ENCODE data around the gene HK2. TPM values are rescaled to one million over a fixed set of nuclear protein-coding genes. Genes with fewer than 3 reads are reported as not detected.

The HK2 gene
- total RNA-seq, 1 donor from 2014 or later: 27.6 TPM

- Mint-ChIP-seq H3K36me3 (peaks cover 16% of the 10 kb centered on the region), H3K4me1 (ENCODE audit: unreplicated experiment) (no peaks in the 10 kb centered on the region), H3K27me3 (no peaks in the 10 kb centered on the region), H3K4me3 (no peak overlapping the region), H3K27ac (no peak overlapping the region), H3K9me3 (no peaks in the 10 kb centered on the region)
- no peak for DNase-seq (ENCODE audit: extremely low spot score, unreplicated experiment)
- no peak for TF ChIP-seq CTCF (conservative IDR thresholded peaks at IDR 0.05)
These were observed 50.3 kb downstream of the HK2 start for GRCh38 chr2:74884118-74884762.

GRCh38 chr2:74884866-74885265, 50.9 kb downstream of the HK2 start:
- H3K27ac Mint-ChIP-seq: no peak overlapping the region
- no peak for TF ChIP-seq CTCF (conservative IDR thresholded peaks at IDR 0.05)

GRCh38 chr2:74886251-74886650, 52.3 kb downstream of the HK2 start:
- Mint-ChIP-seq H3K36me3 (peaks cover 30% of the 10 kb centered on the region), H3K9me3 (no peaks in the 10 kb centered on the region), H3K4me1 (ENCODE audit: unreplicated experiment) (no peaks in the 10 kb centered on the region), H3K4me3 (no peak overlapping the region), H3K27me3 (no peaks in the 10 kb centered on the region), H3K27ac (no peak overlapping the region)
- DNase-seq (ENCODE audit: extremely low spot score, unreplicated experiment): peak; percentile 48
- no peak for TF ChIP-seq CTCF (conservative IDR thresholded peaks at IDR 0.05)

More at GRCh38 chr2:74884866-74885265, 50.9 kb downstream of the HK2 start:
- Mint-ChIP-seq H3K4me1 (ENCODE audit: unreplicated experiment) (no peaks in the 10 kb centered on the region), H3K4me3 (no peak overlapping the region), H3K9me3 (no peaks in the 10 kb centered on the region), H3K36me3 (peaks cover 21% of the 10 kb centered on the region), H3K27me3 (no peaks in the 10 kb centered on the region)
- no peak for DNase-seq (ENCODE audit: extremely low spot score, unreplicated experiment)

GRCh38 chr2:74886811-74887210, 52.9 kb downstream of the HK2 start:
- Mint-ChIP-seq H3K27ac (no peak overlapping the region), H3K9me3 (no peaks in the 10 kb centered on the region), H3K36me3 (peaks cover 31% of the 10 kb centered on the region), H3K4me1 (ENCODE audit: unreplicated experiment) (no peaks in the 10 kb centered on the region), H3K27me3 (no peaks in the 10 kb centered on the region), H3K4me3 (no peak overlapping the region)
- TF ChIP-seq CTCF (conservative IDR thresholded peaks at IDR 0.05): peak; percentile 30
- no peak for DNase-seq (ENCODE audit: extremely low spot score, unreplicated experiment)

- H3K27ac Mint-ChIP-seq: no peak overlapping the region
- DNase-seq (ENCODE audit: extremely low spot score, unreplicated experiment): no peak
- no peaks in the 10 kb centered on the region for H3K27me3 Mint-ChIP-seq
- H3K4me3 Mint-ChIP-seq: no peak overlapping the region
- H3K4me1 Mint-ChIP-seq (ENCODE audit: unreplicated experiment): no peaks in the 10 kb centered on the region
- peaks cover 31% of the 10 kb centered on the region for H3K36me3 Mint-ChIP-seq
- H3K9me3 Mint-ChIP-seq: no peaks in the 10 kb centered on the region
- TF ChIP-seq CTCF (conservative IDR thresholded peaks at IDR 0.05): no peak
These were observed 53.6 kb downstream of the HK2 start for GRCh38 chr2:74887445-74887951.

All from type B pancreatic cell (in vitro differentiated cells).